ENCODE results near the gene SIDT2.

GRCh38 chr11:117198613-117199012 is 20.1 kb downstream of the SIDT2 start:
- TF ChIP-seq YY1 (IDR thresholded peaks at IDR 0.05; ENCODE audit: insufficient read depth, insufficient read length) (no peak), SUZ12 (IDR thresholded peaks at IDR 0.05; ENCODE audit: extremely low read depth, insufficient read depth, insufficient read length) (no peak), ZNF274 (IDR thresholded peaks at IDR 0.05; ENCODE audit: low read depth, low read length) (no peak)

Data from NT2/D1 (cell line).